Measurements from ENCODE around the gene C10orf95. TPM values are rescaled to one million over a fixed set of nuclear protein-coding genes. Genes with fewer than 3 reads are reported as not detected.

Gene C10orf95
- total and polyA plus RNA-seq, 11 donors = 0.18 to 0.21 TPM; not detected in 9

GRCh38 chr10:102408131-102408727, 43.1 kb downstream of the C10orf95 start:
- Histone ChIP-seq H3K9me3 (no peaks in the 10 kb centered on the region), H3K4me3 (peak overlapping the region in 9 of 12 donors; percentile 17 to 53 (median 41)), H3K27me3 (peaks cover 20 to 59% (median 39%) of the 10 kb centered on the region in 9 donors), H3K27ac (peak overlapping the region in 1 of 12 donors; percentile 99), H3K36me3 (peaks cover 0 to 2% (median 0%) of the 10 kb centered on the region in 9 donors), H3K4me1 (peaks cover 0 to 29% (median 11%) of the 10 kb centered on the region in 12 donors)
- ATAC-seq (no peak), DNase-seq (no peak)
- 61 to 71% (median 68%) methylated on average over 14 of the region's 14 CpGs for WGBS, 4 donors
- intact Hi-C loops (cut with DNase I) = loop anchor here in 2 of 10 donors (5.0 kb wide), 2 partner anchors 69 to 181 kb away; partner anchors contain the start of gene ELOVL3 (in 1 of the 2)
- no peak for TF ChIP-seq CTCF (IDR thresholded peaks at IDR 0.05)
- no peak for TF ChIP-seq POLR2A (IDR thresholded peaks at IDR 0.05)

GRCh38 chr10:102407425-102408130, 43.8 kb downstream of the C10orf95 start:
- DNase-seq (no peak), ATAC-seq (no peak)
- no peak for TF ChIP-seq POLR2A (IDR thresholded peaks at IDR 0.05)
- no peak for TF ChIP-seq CTCF (IDR thresholded peaks at IDR 0.05)
- Histone ChIP-seq H3K27me3 (peaks cover 20 to 53% (median 38%) of the 10 kb centered on the region in 9 donors), H3K9me3 (no peaks in the 10 kb centered on the region), H3K27ac (peak overlapping the region in 1 of 12 donors; percentile 99), H3K4me3 (no peak overlapping the region), H3K36me3 (peaks cover 0 to 8% (median 0%) of the 10 kb centered on the region in 9 donors), H3K4me1 (peaks cover 0 to 29% (median 11%) of the 10 kb centered on the region in 12 donors)
- WGBS, 4 donors = 82 to 83% (median 83%) methylated on average over 13 of the region's 13 CpGs
- intact Hi-C loops (cut with DNase I) = loop anchor here in 2 of 10 donors (5.0 kb wide), 2 partner anchors 70 to 180 kb away; partner anchors contain the start of gene ELOVL3 (in 1 of the 2)

- no peaks in the 10 kb centered on the region for H3K9me3 ChIP-seq
- TF ChIP-seq CTCF (IDR thresholded peaks at IDR 0.05) = no peak
- no peak for ATAC-seq
- peak overlapping the region in 1 of 12 donors; percentile 99 for H3K27ac ChIP-seq
- peaks cover 17 to 45% (median 33%) of the 10 kb centered on the region in 9 donors for H3K27me3 ChIP-seq
- H3K4me3 ChIP-seq = no peak overlapping the region
- peaks cover 0 to 29% (median 11%) of the 10 kb centered on the region in 12 donors for H3K4me1 ChIP-seq
- peaks cover 0 to 16% (median 4%) of the 10 kb centered on the region in 9 donors for H3K36me3 ChIP-seq
- intact Hi-C loops (cut with DNase I) = loop anchor here in 2 of 10 donors (5.0 kb wide), 2 partner anchors 70 to 180 kb away; partner anchors contain the start of gene ELOVL3 (in 1 of the 2)
- 90 to 96% (median 92%) methylated on average over 2 of the region's 2 CpGs for WGBS, 4 donors
- no peak for DNase-seq
These were observed 44.5 kb downstream of the C10orf95 start for GRCh38 chr10:102406815-102407214.

- H3K27ac ChIP-seq = peak overlapping the region in 1 of 12 donors; percentile 99
- H3K4me1 ChIP-seq = peaks cover 0 to 25% (median 11%) of the 10 kb centered on the region in 12 donors
These were observed 45.7 kb downstream of the C10orf95 start for GRCh38 chr10:102405632-102406031.

More at GRCh38 chr10:102405632-102406031, 45.7 kb downstream of the C10orf95 start:
- H3K9me3 ChIP-seq = no peaks in the 10 kb centered on the region
- intact Hi-C loops (cut with DNase I) = loop anchor here in 2 of 10 donors (5.0 kb wide), 2 partner anchors 72 to 178 kb away; partner anchors contain the start of gene ELOVL3 (in 1 of the 2)
- no peak overlapping the region for H3K4me3 ChIP-seq
- no peak for TF ChIP-seq CTCF (IDR thresholded peaks at IDR 0.05)
- no peak for TF ChIP-seq POLR2A (IDR thresholded peaks at IDR 0.05)
- ATAC-seq (no peak), DNase-seq (no peak)
- peaks cover 0 to 28% (median 14%) of the 10 kb centered on the region in 9 donors for H3K36me3 ChIP-seq
- peaks cover 11 to 33% (median 22%) of the 10 kb centered on the region in 9 donors for H3K27me3 ChIP-seq
- WGBS, 4 donors = 77 to 86% (median 81%) methylated on average over 6 of the region's 6 CpGs

Data from heart left ventricle (tissue), 16 donors.